HG02588 (cell line): ENCODE measurements around the gene HUS1.
A peak's percentile ranks its signal among the peaks of the same experiment; 100 is the strongest.
"Not testable (repeated sequence)": the region's sequence is repeated elsewhere in the genome, so short reads cannot be mapped to it uniquely, and the experiment has no call there.

ENCODE experiments used
- ATAC-seq: cut with Tn5 transposase; IDR thresholded peaks from one replicate; pipeline ENCODE4 v1.9.1; 2021; ENCODE audit warnings: mild to moderate bottlenecking, moderate library complexity; ENCODE audit not compliant: unreplicated experiment

Gene HUS1

DNA sequence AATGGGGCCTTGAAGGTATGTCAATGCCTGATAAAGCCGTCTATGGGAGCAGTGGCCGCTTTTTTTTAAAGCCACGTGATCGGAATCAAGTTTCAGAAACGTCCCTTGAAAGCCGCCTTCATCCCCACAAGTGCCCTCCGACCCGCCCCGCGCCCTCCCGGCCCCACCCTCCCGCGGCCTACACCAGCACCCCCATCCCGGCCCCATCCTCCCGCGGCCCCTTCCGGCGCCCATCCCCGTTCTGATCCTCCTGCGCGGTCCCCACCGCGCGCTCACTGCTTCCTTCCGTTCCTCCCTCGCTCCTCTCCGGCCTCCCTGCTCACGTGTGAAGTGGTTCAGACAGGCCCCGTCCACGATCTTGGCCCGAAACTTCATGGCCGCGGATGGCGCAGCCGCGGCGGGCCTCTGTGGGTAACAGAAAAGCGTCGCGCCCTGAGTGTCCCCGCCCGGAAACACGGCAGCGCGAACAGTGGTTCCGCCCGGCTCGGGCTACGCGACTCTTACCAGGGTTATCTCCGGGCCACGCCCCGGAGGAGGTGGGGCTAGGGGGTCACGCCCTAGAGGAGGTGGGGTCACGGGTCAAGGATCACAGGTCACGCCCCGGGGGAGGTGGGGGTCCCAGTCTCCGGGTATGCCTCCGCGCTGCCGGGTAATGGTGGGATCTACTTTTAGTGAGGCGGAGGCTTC, at the start of gene HUS1:
HUS1 (minus strand) TSS at position 471 of the 687 bp plus-strand sequence; CDS start at position 375, 96 bp downstream.
- ATAC-seq = peak; percentile 99

DNA sequence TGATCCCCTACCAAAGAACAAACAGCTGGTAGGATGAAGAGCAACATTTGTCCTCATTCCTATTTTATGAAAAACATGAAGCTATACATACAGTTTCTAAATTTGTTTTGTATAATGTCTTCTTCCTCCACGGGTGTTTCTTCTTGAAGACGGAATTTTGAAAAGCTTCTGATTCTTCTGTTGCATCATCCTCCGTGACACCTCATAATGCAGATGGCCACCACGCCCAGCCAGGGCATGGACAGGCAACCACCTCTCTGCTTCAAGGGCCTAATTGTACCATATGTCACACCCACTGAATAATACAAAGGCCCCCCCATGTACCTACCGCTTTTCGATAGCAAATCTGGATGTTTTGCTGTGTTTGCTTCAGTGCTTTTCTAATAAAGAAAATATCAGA, 49.5 kb upstream of the HUS1 start, which contains the start of gene SUN3:
SUN3 (minus strand) TSS at position 170 of the 400 bp plus-strand sequence; CDS start at position 1, 169 bp downstream.
- no peak for ATAC-seq

DNA sequence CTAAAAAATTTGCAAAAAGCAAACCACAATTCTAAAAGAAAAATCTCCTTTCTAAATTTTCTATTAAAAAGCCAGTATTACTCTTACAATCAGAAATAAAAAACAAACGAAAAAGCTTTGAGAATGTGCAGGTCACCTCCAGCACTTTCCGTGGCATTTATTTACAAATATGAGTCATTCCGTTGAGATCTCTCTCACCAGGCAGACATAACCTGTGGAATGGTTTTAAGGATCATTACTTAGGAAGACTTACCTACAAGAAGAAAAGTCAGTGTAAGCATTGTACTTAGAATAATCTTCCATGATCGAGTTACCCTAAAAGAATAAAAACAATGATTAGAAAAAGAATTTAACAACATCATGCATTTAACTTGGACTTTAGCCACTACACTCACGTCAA, 46.2 kb upstream of the HUS1 start:
- ATAC-seq = no peak

DNA sequence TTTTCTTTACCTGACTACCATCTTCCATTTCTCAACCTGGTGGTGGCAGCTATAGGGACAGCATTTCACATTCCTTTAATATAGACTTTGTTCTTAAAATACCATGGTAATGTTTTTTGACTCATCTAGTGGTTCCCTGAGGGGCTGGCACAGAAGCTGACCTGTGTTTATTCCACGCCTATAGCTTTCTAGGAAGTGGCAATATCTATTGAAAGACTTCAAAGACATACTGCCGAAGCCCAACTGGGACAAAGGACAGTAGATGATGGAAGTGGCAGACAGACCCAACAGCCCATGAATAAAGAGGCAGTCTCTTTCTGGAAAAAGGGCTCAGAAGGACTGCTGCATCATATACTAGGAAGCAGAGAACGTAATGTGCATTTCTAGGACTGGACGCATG, 38.3 kb upstream of the HUS1 start:
- ATAC-seq = no peak

DNA sequence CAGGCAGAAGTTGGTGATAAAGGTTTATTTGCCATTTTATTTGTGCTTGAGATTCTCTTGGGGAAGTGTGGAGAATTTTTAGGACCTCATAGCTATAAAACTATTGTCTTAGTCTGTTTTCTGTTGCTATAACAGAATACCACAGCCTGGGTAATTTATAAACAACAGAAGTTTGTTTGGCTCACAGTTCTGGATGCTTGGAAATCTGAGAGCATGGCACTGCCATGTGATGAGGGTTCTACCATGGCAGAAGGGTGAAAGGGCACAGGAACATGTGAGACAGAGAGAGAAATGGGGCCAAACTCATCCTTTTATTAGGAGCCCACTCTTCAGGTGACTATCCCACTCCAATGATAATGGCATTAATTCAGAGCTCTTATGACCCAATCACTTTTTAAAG, 37.2 kb upstream of the HUS1 start:
- ATAC-seq = no peak

DNA sequence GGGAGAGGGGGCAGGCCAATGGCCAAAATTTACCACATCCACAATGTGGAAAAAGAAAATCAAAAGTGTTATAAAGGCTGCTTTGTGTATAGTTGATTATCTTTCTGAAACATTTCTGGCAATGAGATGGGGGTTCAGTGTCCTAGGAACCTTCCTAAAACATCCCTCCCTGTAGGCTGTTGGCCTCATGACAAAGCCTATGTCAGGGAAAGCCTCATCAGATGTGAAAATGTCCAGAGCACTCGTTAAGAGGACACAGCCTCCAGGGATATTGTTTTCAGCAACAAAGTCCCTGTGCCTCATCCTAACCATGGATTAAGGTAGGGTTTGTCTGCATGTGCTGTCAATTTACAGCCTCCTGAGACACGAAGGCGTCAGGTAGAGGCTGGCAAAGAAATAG, 32.5 kb upstream of the HUS1 start:
- no peak for ATAC-seq

DNA sequence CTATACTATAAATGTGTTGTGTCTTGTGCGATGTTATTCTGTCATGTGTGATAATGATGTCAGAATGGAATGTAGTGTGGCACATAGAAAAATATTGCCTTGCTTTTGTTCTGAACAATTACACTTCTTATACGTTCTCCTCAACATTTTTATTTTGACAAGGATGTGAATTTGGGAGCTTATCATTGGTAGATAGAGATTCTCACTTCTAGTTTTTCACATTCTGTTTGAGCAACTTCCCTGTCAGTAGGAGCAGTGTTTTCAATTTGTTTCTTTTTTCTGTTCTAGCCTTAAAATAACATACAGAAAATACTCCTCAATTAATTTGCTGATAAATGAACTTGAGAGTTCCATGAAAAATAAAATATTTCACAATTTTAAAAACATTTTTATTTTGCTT, 31.9 kb upstream of the HUS1 start:
- no peak for ATAC-seq

DNA sequence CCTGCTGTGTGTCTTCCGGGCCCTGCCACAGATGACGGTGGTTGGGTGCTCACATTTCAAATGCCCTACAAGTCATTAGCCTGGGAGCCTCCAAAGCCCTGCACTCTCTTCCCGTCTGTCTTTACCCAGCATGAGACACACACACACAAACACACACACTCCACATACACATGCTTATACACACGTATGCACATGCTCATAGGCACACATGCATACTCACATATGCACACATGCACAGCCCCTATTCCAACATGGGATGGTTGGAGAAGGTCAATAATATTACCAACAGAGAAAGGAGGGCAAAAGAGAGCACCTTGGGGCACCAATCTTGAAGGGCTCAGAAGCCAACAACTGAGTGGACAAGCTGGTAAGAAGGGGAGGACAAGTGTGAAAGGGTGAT, 30.5 kb upstream of the HUS1 start:
- no peak for ATAC-seq

DNA sequence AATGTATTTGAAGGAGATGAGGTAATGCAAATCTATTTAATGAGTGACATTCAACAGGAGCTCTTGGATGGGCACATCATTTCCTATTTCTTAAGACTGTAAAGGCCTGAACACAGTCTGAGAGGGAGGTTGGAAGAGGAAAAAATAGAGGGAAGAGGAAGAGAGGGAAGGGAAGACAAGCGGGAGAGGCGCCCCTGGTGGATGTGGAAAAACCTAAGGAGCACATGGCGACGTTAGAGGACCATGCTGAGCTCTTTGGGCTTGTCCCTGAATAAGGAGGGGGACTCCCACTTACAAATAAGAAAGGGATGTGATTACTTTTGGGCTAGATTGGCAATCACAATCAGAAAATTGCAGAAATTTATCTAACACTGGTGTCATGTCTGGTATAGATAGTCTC, 29.8 kb upstream of the HUS1 start:
- ATAC-seq = no peak

DNA sequence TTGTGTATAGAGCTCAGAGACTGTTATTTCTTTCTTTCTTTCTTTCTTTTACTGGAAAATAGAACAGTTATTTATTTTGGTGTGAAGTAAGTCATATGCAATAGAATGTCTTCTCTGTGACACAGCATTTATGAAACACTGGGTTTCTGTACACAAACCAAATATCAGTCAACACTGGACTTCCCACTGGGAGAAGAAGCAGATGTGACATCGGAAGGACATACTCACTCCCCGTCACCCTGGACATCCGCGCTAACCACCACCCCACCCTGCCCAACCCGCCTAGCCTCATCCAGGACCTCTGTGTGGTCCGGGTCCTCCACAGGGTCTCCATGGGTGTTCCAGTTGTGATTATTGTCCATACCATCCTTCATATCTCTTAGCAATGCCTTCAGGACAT, 27.5 kb upstream of the HUS1 start:
- no peak for ATAC-seq

DNA sequence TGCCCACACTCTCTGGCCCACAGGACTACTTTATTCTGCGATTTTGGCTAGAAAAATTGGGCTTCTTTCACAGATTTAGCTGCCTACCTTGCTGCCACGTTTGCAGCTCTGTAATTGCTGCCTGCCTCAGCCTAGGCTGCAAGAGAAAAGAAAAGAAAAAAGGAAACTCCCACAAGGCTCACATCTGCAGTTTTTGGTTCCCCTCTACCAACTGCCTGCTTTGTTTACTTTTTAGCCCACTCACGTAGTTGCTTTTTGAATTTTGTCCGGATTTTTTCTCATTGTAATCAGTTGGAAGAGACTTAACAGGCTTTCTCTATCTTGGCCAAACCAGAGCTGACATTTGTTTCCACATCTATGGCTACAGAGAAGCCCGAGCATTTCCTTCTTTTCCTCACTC, 25.2 kb upstream of the HUS1 start:
- peak; percentile 75 for ATAC-seq

DNA sequence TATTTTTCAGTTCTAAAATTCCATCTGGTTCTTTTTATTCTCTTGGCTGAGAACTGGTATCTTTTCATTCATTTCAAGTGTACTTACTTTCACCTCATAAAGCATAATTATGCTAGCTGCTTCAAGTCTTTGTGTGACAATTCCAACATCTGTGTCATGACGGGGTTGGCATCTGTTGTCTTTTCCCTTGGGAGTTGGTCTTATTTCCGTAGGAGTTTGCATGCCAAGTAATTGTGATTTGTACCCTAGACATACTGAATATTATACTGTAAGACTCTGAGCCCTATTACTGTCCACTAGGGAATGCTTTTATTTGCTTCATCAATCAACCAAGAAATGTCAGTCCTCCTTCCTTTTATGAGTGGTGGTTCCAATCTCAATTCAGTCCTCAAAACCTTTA, 24.6 kb upstream of the HUS1 start:
- no peak for ATAC-seq

DNA sequence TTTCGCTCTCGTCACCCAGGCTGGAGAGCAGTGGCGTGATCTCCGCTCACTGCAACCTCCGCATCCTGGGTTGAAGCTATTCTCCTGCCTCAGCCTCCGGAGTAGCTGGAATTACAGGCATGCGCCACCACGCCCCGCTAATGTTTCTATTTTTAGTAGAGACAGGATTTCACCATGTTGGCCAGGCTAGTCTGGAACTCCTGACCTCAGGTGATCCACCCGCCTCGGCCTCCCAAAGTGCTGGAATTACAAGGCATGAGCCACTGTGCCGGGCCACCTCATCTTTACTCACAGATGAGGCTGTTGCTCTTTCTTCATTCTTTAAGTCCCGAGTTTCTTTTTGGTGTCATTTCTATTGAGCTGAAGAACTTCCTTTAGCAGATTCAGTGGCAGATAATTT, 20.7 kb upstream of the HUS1 start:
- not testable (repeated sequence) for ATAC-seq

DNA sequence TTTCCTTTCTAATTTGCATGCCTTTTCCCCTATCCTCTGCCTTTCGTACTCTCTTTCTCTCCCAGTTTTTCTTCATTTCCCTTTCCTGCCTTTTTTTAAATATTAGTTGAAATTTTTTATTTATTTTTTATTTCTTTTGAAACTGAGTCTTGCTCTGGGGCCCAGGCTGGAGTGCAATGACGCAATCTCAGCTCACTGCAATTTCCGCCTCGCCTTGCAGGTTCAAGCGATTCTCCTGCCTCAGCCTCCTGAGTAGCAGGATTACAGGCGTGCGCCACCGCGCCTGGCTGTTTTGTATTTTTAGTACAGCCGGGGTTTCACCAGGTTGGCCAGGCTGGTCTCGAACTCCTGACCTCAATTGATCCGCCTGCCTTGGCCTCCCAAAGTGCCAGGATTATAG, 20.0 kb upstream of the HUS1 start:
- ATAC-seq = no peak

DNA sequence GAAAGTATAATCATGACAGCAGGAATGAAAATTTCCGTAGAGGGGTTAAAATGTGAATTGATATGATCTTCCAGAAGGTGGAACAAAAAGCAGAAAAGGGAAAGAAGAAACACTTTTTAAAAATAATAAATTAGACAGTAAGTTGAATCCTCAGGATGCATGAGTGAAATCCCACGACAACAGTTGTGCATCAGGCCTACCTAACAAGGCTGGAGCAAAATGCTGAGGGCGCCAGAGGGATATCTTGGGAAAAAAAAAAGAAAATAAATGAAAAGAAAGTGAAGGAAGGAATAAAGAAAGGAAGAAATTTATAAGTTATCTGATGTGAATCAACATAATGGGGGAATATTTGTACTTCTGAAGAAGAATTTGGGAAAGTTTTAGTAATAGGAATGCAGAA, 13.0 kb upstream of the HUS1 start:
- no peak for ATAC-seq

DNA sequence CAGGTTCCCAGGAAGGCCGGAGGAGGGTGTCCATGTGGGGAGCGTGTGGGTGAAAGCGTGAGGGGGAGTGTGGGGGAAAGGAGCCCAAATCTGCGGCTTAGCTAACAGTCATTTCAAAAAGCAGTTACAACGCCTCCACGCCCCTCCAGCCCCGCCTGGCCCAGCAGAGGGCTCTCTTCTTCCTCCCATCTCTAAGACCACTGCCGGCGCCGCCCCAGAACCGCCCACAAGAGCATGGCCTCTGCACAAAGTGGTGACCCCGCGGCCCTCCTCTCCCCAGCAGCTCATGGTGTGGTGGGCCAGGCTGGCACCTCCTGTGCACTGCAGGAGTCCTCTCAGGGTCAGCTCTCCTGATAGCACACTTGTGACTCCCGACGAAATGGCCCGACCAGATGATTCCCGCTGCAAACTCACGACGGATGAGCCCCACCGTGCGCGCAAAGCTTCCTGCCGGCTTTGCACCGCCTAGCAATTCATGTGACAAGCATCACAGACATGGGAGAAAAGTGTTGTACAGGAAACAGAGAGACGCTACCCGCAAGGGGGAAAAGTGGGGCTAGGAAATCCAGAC, 12.4 kb upstream of the HUS1 start:
- ATAC-seq = peak; percentile 100

DNA sequence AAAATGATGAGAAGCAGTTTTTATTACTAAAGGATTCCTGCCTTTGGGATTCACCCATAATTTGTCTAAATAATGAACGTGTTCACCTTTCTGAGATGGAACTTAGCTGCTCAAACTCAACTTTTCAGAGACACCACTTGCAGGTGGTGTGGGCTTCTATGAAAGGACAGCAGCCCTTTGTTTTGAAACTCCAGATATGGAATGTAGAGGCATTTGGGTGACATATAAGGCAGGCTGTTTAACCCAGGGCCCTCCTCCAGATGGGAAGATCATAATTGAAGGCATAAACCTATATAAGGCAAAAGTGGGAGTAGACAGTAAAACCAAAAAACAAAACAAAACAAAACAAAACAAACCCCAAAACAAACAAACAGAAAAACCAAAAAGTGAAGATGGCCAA, 11.9 kb upstream of the HUS1 start:
- no peak for ATAC-seq

DNA sequence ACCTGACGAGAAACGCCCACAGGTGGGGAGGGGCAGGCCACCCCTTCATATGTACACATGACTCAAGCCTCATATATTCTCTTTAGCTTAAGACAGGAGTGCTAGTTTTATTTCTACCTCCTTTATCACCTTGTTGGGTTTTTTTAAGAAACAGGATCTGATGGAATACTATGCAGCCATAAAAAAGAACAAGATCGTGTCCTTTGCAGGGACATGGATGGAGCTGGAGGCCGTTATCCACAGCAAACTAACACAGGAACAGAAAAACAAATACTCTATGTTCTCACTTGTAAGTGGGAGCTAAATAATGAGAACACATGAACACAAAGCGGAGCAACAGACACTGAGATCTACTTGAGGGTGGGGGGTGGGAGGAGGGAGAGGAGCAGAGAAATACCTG, 11.2 kb upstream of the HUS1 start:
- no peak for ATAC-seq

DNA sequence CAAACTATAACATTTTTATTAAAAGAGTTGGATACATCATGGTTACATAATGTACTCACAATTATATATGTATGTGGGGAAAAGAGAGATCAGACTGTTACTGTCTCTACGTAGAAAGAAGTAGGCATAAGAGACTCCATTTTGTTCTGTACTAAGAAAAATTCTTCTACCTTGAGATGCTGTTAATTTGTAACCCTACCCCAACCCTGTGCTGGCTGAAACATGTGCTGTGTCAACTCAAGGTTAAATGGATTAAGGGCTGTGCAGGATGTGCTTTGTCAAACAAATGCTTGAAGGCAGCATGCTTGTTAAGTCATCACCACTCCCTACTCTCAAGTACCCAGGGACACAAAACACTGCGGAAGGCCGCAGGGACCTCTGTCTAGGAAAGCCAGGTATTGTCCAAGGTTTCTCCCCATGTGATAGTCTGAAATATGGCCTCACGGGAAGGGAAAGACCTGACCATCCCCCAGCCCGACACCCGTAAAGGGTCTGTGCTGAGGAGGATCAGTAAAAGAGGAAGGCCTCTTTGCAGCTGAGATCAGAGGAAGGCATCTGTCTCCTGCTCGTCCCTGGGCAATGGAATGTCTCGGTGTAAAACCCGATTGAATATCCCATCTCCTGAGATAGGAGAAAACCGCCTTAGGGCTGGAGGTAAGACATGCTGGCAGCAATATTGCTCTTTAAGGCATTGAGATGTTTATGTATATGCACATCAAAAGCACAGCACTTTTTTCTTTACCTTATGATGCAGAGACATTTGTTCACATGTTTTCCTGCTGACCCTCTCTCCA, 10.4 kb upstream of the HUS1 start:
- not testable (repeated sequence) for ATAC-seq

DNA sequence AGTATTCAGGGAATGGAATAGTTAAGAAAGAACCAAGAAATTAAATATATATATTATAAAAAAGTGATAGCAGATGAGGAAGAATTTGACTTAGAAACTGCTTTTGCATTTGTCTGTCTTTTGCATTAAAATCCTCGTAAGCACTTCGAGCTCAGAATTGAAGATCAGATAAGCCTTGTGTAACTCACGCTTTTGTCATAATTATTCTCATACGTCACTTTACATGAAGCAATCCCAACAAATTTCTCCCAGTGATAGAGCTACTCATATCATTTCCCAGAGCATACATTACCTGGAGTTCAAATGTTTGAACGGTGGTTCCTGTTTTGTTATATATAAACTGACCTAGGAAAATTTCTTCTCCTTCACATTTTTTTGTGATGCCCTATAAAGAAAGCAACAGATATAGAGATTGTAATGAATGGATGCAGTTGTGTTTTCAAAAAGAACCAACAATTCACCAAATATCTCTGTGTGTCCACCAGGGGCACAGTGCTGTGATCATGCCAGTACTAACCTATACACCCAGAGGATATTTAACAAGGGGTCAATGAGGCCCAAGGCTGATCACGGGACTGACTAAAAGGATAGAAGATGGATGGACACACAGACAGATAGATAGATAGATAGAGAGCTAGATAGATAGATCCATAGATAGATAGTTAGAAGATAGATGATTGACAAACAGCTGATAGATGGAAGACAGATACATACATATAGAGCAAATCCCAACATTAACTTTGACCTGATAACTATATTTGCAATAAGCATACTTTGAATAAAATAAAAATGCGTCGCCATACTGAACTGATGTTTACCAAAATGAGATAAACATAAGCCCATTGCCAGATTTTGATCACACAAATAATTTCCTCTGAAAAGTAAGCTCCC, 9.3 kb upstream of the HUS1 start:
- no peak for ATAC-seq

DNA sequence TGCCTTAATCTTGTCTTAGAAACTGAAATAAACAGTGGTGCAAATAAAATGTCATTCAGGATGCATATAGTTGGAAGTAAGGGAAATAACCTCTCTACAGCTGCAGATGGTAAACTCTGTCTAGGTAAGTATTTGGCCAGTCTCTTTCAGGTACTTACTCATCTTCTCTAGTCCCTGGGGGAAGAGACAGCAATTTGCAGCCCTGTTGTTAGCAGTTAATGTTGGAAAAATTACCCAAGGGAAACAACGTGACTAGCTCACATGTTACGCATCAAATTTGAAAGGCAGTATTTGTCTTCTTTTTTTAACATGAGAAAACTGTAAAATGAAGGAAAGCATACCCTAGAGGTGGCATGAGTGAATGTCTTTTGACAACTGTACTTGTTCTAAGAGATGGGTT, 3.2 kb upstream of the HUS1 start:
- ATAC-seq = no peak
